Stimulated activated CD4-positive, alpha-beta T cell treated with anti-CD3 and anti-CD28 coated beads, Interleukin-1b, Interleukin-23, amount 100 ng/mL, for 1 hour (primary cell): ENCODE measurements around the gene RNF151.
"Not testable (repeated sequence)": the region's sequence is repeated elsewhere in the genome, so short reads cannot be mapped to it uniquely, and the experiment has no call there.

Experiments used
- DNase-seq, 2 donors: peaks; one replicate each; pipeline ENCODE4 v3.0.0-alpha.2; 2020; ENCODE audit warnings: low read depth in 2 of 2

Gene RNF151, protein sequence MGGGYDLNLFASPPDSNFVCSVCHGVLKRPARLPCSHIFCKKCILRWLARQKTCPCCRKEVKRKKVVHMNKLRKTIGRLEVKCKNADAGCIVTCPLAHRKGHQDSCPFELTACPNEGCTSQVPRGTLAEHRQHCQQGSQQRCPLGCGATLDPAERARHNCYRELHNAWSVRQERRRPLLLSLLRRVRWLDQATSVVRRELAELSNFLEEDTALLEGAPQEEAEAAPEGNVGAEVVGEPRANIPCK

DNA sequence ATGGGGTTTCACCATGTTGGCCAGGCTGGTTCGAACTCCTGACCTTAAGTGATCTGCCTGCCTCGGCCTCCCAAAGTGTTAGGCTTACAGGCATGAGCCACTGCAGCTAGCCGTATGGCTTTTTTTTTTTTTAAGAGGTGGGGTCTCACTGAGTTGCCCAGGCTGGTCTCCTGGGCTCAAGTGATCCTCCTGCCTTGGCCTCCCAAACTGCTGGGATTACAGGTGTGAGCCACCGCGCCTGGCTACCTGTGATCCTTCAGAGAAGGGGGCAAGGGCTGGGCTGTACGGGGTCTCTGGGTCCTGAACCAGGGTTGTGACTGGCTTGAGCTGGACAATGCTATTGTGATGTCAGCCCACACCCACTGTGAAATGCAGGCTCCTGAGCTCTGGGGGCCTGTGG lies at the start of gene RNF151:
RNF151 (plus strand) TSS at position 397 of the 400 bp plus-strand sequence. CDS start 26 bp downstream, outside the sequence.
- no peak for DNase-seq

DNA sequence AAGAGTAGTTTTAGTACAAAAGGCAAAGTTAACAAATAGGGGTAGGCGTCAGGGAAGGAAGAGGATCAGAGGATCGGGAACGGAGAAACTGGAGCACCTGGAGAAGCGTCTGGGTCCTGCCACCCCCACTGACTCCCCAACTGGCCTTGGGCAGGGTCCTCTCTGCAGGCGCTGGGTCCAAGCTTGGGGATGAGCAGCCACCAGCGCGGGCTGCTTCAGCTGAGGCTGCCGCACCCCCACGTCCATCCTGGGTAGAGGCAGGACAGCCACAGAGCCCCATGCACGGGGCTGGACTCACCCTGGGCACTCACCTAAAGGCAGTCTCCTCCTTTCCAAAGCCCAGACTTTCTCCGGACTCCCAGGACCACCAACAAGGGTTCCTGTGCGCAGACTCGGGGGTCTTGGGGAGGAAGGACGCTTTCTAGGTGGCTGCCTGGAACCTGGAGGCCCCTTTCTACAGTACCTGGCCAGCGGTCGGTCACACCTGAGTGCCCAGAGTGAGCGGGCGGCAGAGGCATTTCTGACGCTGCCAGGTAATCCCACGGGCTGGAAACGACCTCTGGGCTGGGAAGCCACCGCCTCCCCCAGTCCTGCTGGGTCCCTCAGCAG lies 49.5 kb upstream of the RNF151 start:
- no peak for DNase-seq

DNA sequence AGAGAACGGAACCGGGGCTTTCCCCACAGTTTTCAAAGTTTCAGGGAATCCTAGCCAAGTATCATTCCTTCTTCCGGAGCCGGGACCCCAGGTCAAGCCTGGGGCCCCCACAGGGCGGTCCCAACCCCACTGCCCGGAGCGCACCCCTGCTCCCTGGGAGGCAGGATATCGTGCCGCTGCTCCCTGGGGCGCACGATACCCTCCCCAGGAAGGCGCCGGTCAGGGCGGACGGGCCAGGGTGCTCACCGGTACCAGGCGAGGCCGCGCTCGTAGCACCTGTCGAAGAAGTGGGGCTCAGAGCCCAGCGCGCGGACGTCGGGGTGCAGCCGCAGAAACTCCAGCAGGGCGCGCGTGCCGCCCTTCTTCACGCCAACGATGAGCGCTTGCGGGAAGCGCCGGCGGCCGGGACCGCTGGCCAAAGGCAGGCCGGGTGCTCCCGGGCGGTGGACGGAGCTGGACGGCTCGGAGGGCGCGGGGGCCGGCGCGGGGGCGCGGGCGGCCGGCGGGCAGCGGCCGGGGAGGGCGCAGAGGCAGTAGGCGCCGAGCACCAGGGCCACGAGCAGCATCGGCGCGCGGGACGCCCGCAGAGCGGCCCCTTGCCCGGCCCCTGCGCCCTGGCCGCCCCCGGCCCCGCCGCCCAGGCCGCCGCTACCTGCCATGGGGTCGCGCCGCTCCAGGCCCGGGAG lies 48.8 kb upstream of the RNF151 start:
- DNase-seq = no peak

DNA sequence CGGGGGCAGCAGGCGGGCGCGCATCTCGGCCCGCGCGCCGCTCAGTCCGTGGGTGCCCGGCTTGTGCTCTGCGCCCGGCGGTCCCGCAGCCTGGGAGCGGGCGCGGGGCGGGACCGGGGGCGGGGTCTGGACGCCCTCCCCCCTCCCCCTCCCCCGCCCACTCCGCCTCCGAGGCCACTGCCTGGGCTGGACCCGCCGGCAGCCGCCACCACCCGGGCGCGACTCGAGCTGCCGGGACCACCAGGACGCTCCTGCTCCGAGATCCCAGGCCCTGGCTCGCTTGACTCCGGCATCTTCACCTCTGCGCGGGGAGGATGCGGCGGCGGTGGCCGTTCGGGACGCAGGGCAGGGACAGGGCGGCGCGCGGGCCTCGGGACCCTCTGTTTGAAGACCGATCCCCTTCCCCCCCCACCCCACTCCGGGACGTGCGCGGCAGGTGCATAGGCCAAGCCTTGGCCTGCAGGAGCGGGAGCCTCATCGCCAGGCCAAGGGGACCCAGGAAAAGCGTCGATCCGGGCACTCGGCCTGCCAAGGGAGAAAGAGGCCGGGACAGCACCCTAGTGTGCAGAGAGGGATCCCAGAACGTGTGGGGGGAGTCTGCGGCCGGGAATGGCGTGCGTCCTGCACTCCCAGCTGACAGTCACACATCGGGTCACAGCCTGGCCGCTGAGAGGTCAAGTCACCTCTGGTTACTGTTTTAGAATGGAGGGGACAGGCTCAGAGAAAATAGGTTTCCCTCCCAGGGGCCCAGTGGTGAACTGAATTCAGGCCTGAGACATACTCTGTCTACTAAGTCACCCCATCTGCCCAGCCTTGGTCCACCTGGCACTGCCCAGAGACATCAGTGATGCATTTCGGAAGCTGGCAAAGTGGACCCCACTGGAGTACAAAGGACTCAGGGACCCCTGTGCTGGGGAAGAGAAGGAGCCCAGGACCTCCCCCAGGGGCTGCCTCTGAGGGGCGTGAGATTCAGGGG lies 48.0 kb upstream of the RNF151 start, which contains the start of gene HS3ST6:
HS3ST6 (minus strand) TSS at position 65 of the 976 bp plus-strand sequence. CDS start 92 bp downstream, outside the sequence.
- no peak for DNase-seq

DNA sequence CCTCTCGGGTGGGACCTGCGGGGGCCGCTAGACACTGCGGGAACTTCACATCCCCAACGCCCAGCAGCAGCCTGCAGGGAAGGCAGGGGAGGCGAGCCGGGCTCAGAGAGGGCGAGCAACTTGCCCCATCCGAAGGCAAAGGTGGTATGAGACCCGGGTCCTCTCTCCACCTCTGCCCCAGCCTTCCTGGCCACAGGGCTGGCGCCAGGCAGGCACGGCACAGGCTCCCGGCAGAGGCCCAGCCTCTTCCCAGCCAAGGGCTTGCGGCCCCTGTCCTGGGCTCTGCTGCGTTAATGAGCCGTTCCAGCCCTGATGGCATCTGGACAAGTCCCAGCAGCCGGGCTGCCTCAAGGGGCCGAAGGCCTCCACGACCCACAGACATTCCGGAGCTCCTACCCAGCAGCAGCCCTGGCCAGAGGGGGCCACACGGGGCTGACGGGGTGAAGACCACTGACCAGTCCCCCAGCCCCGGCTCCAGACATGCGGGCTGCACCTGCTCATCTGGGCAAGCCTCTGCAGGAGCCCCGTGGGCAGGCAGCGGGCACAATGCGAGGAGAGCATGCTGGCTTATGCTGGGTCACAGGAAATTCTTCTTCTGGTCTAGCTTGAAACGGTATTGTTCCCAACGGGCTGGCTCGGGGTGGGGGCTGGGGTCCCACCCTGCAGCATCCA lies 47.2 kb upstream of the RNF151 start:
- DNase-seq = no peak

DNA sequence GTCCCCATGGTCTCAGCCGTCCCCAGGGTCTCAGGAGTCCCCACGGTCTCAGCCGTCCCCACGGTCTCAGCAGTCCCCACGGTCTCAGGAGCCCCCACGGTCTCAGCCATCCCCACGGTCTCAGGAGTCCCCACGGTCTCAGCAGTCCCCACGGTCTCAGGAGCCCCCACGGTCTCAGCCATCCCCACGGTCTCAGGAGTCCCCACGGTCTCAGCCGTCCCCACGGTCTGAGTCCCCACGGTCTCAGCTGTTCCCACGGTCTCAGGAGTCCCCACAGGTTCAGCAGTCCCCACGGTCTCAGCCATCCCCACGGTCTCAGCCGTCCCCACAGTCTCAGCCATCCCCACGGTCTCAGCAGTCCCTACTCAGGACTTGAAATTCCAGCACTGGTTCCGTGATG lies 46.5 kb upstream of the RNF151 start:
- not testable (repeated sequence) for DNase-seq

DNA sequence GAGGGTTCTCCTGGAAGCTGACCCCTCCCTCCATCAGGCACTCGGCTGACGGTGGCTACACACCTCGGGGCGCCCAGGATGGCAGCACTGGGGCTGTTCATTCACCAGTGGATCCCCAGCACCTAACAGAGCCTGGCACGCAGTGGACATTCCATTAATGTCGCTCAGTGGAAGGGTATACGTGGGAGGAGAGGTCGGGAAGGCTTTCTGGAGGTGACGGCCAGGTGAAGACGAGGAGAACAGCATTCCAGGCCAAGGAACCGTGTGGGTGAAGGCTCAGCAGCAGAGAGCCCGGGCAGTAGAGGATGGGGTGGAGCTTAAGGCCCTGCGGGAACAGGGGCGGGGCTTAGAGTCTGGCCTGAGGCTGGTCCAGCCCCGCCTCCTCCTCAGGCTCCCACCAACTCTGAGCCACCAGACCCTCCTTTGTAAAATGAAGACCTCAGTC lies 45.9 kb upstream of the RNF151 start:
- no peak for DNase-seq

DNA sequence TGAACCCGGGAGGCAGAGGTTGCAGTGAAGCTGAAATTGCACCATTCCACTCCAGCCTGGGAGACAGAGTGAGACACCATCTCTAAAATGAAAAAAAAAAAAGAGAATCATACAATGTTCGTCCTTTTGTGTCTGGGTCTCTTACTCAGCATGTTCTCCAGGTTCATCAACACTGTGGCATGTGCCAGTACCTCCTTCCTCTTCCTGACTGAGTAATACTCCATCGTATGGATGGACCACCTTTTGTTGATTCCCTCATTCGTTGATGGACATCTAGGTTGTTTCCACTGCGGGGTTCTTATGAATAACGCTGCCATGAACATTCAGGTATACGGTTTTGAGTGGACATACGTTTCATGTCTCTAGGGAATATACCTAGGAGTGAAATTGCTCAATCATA lies 44.3 kb upstream of the RNF151 start:
- no peak for DNase-seq

DNA sequence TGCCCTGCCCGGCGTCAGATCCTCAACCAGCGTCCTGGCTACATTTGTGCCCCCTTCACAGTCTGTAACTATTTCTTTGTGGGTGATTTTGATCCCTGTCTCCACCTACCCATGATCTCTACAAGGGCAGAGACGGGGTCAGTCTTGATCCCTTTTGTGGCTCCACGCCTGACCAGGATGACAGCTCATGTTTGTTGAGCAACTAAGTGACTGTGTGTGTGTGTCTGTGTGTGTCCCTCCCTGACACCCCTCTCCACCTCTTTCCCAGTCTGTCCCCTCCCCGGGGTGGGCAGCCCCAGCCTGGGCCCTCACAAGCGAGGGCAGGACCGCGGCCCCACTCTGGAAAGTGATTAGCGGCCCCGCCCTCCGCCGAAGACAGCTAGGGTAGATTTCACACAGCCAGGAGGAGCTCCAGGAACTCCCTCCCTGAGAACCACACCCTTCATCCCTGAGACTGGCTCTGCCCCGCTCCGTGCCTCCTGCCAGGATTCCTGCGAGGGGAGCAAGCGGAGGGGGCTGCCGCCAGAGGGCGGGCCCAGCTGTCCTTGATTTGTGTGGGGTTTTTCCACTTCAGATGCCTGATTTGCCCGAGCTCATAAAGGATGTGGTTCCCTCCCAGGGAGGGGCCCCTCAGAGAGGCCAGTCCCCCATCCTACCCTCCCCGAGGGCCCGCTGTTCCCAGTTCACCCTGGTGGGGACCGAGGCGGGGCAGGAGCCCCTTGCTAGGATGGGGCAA lies 43.2 kb upstream of the RNF151 start:
- no peak for DNase-seq

DNA sequence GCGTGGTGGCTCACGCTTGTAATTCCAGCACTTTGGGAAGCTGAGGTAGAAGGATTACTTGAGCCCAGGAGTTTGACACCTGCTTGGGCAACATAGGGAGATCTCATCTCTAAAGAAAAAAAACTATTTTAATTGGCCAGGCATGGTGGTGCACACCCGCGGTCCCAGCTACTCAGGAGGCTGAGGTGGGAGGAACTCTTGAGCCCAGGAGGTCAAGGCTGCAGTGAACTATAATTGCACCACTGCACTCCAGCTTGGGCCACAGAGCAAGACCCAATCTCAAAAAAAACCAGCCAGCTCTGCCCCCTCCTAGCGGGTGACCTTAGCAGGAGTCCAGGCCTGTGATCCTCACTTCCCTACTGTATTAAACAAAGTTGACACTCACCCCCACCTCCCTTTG lies 42.6 kb upstream of the RNF151 start:
- no peak for DNase-seq

DNA sequence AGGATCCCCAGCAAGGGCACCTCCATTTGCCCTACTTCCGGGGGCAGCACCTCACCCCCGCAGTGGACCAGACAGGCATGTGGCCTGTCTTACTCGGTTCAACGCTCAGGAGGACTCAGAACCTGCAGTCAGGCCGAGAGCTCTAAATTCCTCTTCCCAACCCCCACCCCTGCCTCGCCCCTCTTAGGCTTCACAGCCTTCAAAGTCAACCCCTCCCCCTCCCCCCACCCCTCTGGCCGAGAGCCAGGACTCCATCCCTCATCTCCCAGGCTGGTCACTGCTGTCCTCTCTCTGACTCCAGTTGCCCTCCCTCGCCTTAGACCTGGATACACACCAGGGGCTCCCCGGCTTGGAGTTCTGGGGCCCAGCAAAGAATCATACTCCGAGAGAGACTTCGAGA lies 40.4 kb upstream of the RNF151 start:
- DNase-seq = no peak

DNA sequence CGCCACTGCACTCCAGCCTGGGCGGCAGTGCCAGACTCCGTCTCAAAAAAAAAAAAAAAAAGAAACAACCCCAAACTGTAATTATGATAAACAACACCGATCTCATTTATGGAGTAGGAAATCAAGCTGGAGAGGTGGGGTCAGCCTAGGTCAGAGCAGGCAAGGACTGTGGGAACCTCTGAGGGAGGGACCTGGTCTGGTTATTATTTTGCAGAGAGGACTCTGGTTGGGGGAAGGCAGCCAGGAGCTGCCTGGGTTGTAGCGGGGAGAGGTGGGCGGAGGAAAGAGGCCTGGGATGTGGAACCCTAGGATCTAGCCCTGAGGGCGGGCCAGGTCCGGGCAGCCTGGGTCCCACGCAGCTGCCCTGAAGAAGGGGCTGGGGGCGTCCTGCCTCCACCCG lies 37.6 kb upstream of the RNF151 start:
- no peak for DNase-seq

DNA sequence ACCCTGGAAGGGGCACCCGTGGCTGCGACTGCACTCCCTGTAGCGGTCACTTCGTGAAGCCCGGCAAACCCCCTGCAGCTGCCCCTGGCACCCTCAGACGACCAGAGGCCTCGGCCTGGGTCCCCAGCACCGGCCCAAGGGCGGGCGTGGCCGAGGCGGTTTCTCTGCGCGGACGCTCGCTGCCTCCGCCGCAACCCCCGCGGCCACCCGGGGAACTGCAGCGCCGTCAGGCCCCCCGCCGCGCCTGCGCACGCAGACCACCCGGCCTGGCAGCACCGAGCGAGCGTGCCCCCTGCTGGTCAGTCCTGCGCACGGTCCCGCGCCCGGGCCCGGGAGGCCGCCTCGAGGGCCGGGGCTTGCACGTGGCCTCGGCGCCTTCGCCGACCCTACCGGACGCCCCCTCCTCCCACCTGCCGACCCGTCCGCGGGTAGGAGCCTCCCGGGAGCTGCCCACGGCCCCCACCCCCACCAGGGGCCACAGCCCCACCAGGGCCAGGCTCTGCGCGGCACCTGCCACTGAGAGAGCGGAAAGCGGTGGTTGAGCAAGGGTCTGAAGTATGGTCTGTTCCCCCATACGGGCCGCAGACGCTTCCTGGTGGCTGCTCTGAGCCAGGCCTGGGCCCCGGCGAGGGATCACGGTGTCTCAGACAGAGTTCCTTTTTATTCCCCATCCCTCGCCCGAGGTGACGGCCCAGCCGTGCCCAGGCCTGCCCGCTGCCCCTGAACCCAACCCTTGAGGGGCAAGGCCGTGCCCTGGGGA lies 36.9 kb upstream of the RNF151 start:
- DNase-seq = peak; percentile 84 to 93

DNA sequence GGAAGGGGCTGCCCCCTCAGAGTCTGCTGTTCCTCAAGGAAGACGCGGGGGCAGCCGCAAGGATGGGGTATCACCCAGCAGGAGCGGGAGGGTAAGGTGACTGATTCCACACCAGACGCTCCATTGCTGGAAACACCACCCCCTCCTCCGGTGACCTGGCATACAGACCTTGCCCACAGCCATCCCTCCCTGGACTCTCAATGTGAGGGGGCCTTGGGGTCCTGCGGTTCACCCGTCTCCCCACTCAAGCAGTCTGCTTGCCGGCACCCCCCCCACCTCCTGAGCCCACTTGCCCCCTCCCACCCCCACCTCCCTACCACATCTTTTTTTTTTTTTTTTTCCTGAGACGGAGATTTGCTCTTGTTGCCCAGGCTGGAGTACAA lies 36.3 kb upstream of the RNF151 start:
- no peak for DNase-seq

DNA sequence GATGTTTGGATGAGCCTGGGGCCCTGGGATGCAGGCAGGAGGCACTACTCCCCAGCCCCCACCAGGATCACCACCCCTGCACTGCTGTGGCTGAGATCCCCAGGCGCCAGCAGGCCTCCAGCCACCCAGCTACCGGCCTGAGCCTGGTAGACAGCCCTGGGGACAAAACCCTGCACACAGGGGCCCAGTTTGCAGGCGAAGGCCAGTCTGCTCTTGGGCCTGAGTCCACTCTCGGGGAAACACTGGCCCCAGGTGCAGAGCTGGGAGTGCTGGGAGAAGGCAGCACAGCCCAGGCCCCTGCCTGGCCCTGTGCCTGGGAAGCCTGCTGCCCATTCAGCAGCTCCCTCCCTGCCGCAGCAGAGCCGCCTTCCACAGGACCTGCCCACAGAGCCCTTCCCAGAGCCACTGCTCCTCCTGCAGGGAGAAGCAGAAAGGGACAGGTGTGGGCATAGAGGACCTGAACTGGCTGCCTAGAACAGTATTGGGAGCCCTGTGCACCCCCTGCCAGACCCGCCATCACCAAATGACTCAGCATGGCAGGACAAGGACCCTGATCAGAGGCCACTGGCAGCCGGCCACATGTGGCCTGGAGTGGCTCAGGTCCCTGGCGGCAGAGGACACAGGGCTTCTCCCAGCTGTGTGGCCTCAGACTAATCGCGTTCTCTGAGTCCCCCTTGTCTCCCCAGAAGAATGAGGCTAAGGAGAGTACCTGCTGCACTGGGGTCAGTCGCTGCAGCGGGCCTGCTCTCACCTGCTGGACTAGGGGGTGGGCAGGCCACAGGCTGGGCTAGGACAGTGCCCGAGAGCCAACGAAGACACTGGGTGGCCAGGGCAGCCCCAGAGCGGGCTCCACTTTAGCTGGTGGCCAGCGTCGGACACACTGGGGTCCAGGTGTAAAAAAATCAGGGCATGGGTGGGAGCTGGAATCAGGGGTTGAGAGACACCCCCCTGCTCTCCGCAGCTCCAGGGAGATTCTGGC lies 34.3 kb upstream of the RNF151 start:
- DNase-seq = no peak

DNA sequence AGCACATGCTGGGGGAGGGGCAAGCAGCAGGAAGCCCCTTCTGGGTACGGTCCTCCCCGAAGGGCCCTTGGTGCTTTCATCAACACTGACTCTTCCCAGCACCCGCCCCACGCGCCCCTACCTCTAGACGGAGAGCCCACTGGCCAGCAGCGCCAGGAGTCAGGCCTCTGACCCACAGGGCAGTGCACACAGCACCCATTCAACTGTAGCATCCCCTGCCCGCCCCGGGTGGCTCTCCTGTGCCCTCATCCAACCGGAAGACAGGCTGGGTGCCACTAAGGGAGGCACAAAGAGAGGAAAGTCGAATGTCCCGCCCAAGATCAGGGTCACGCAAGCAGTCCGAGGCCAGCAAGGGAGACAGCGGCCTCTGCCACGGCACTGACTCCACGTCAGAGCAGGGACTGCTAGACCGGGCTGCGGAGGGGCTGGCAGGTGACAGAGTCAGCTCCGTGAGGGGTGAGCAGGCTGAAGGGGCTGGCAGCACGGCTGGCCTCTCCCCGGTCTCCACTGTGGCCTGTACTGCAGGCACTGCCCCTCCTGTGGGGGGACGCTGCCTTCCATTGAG lies 33.5 kb upstream of the RNF151 start:
- DNase-seq = no peak

DNA sequence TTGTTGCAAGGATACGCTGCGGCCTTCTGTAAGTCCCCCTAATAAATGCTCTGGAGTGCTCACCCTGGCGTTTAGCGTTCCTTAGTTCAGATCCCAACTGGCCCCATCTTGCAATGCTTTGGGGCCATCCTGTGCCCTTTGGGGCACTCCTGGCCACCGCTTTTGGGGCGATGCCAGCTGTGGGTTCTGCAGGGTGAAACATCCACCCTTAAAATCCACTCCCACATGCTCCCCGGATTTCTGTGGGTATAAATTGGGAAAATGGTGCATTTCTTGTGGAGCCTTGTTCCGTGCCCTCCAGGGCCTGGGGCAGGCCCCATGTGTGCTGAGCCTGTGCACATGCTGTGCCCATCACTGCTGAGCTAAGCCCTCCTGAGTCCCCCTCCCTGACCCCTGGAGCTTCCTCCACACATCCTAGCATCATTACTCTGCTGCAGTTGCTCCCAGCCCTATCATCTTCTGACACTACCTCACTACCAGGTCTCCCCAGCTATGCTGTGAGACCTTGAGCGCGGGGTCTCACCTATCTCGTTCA lies 29.6 kb upstream of the RNF151 start:
- no peak for DNase-seq

DNA sequence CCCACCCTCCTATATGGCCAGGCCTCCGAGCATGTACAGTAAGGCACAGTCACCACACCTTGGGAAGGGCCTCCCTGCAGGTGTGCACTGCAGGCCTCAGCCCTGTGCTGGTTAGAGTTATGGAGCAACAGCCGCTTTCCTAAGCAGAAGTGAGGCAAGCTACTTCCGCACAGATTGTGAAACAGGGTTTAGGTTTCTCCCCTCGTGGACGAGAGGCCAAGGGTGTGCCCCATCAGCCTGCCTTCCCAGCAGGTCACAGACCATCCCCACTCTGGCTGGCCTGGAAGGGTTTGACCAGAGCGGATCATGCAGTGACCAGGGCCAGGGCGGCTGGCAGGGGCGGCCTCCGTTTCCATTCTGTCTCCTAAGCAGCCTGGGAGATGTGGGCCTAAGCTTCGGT lies 28.3 kb upstream of the RNF151 start:
- DNase-seq = no peak
